Lung (tissue), 12 donors: ENCODE data around the gene PLXNA2. TPM values are rescaled to one million over a fixed set of nuclear protein-coding genes. Genes with fewer than 3 reads are reported as not detected.

Source experiments
- ATAC-seq: fragments of 200-7000 bp; cut with Tn5 transposase; one replicate; pipeline ENCODE4 v1.9.1; 2020; ENCODE audit warnings: moderate number of reproducible peaks; ENCODE audit not compliant: insufficient read depth, low FRiP score
- DNase-seq, 3 donors: peaks; one replicate each; pipeline ENCODE4 v3.0.0-alpha.2; 2013 to 2017
- H3K27ac ChIP-seq, 2 donors: one replicate each; pipeline ENCODE4 v1.5.1; 2013; ENCODE audit warnings: mild to moderate bottlenecking in 2 of 2, moderate library complexity in 2 of 2, control low read depth in 1 of 2, inconsistent platforms in 1 of 2, low read depth in 1 of 2, low read length in 1 of 2
- H3K27me3 ChIP-seq, 3 donors: one replicate each; pipeline ENCODE4 v1.5.1; 2013; ENCODE audit warnings: low read length in 2 of 3; ENCODE audit not compliant: control insufficient read depth in 3 of 3, insufficient read depth in 3 of 3
- H3K36me3 ChIP-seq, 4 donors: one replicate each; pipeline ENCODE4 v1.5.1; 2013; ENCODE audit warnings: low read length in 4 of 4, mild to moderate bottlenecking in 1 of 4, moderate library complexity in 1 of 4; ENCODE audit not compliant: control insufficient read depth in 4 of 4, insufficient read depth in 4 of 4
- H3K4me1 ChIP-seq, 5 donors: one replicate each; pipeline ENCODE4 v1.5.1; 2013; ENCODE audit warnings: low read length in 5 of 5, mild to moderate bottlenecking in 2 of 5, moderate library complexity in 1 of 5; ENCODE audit not compliant: control insufficient read depth in 5 of 5, insufficient read depth in 5 of 5
- H3K4me3 ChIP-seq: one replicate; pipeline ENCODE4 v1.5.1; 2013; ENCODE audit warnings: mild to moderate bottlenecking, control low read depth, moderate library complexity
- H3K9ac ChIP-seq, 2 donors: one replicate each; pipeline ENCODE4 v1.5.1; 2013; ENCODE audit warnings: low read length in 2 of 2, control low read depth in 1 of 2; ENCODE audit not compliant: insufficient read depth in 1 of 2
- H3K9me3 ChIP-seq, 4 donors: one replicate each; pipeline ENCODE4 v1.5.1; 2013; ENCODE audit warnings: low read length in 3 of 4, mild to moderate bottlenecking in 1 of 4, moderate library complexity in 1 of 4; ENCODE audit not compliant: control insufficient read depth in 4 of 4, insufficient read depth in 3 of 4
- WGBS, 2 donors: extraction: QIAGEN DNeasy Blood & Tissue Kit; methylation state at CpG; one replicate each; pipeline ENCODE4 v1.1.7; 2013; 5-methylcytosine and 5-hydroxymethylcytosine counted together
- polyA plus RNA-seq, 2 donors: library from polyadenylated mRNA; stranded (reverse); fragments of 200-250 nt; gene quantifications; one replicate each; pipeline ENCODE4 v1.2.1, GENCODE V29; 2013
- total RNA-seq, 2 donors: library from RNA; depleted of rRNA in 1 of 2; stranded (reverse); fragments of >200 nt in 1 of 2; gene quantifications; one replicate each; pipeline ENCODE4 v1.2.1, GENCODE V29; 2014 to 2021
- TF ChIP-seq, protein P1 (sequence below): IDR thresholded peaks from 2 replicates; pipeline ENCODE4 v1.5.1; 2012; ENCODE audit warnings: mild to moderate bottlenecking; ENCODE audit errors: control extremely low read depth, extremely low read depth
- donor health status: control.
- donor health status: control.
- donor health status: Bipolar disorder and iron deficiency.
- donor health status: healthy.
- donor health status: DM: yes; HTN: yes; CAD: no.

Gene PLXNA2
- total and polyA plus RNA-seq, 4 donors = 13.2 to 118 (median 32.6) TPM

DNA sequence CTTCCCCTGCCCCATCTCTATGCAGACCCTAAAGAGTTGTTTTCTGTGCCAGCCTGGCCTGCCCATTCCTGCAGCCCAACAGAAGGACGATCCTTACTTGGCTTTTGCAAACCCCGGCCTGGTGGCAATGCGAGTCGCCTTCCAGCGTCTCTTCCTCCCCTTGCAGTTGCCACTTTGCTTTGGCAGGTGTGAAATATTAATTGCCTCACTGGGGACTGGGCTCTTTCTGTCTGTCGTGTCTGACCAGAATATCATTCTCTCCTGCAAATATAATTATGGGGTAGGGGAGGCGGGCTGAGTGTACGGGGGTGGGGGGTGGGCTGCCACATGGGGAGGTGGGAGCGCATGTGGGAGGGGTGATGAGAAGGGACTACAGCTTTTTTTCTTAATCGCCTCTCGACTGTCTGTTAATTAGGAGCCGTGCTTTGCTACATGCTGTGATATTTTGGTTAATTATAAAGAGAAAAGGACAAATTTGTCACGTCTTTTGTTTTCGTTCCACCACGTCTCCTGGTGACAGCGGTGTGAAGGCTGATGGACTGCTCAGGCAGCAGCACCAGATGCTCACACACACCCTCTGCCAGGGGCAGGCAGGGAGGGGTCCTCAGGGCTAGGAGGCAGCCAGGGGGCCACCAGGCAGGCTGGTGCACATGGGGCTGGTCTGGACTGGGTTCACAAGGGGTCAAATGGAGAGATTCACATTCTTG, 253.2 kb downstream of the PLXNA2 start:
- WGBS, 2 donors = 87 to 91% methylated on average over 16 of the region's 16 CpGs

DNA sequence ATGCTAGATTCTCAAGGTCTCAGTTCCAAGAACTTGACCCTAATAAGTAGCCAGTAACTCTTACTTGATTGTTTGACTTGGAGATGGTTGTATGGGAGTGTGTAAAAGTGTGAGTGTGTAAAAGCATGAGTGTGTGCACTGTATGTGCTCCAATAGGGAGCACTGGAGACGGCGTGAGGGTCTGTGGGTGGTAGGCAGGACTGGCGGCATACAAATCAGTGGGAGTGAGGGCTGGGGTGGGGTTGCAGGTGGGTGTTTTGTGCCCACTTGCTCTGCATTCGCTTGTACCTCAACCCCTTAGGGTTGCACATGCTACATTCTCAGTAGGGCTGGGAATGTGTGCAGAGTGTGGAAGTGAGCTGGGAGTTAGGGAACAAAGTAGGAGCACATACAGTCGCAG, 253.7 kb downstream of the PLXNA2 start:
- Histone ChIP-seq H3K4me3 (no peak overlapping the region), H3K36me3 (no peaks in the 10 kb centered on the region), H3K9ac (no peak overlapping the region), H3K4me1 (peaks cover 0 to 6% (median 4%) of the 10 kb centered on the region in 5 donors), H3K27ac (no peak overlapping the region), H3K9me3 (peaks cover 0 to 2% (median 0%) of the 10 kb centered on the region in 4 donors), H3K27me3 (peaks cover 0 to 4% (median 0%) of the 10 kb centered on the region in 3 donors)
- 93 to 96% methylated on average over 5 of the region's 5 CpGs for WGBS, 2 donors
- TF ChIP-seq, protein P1, sequence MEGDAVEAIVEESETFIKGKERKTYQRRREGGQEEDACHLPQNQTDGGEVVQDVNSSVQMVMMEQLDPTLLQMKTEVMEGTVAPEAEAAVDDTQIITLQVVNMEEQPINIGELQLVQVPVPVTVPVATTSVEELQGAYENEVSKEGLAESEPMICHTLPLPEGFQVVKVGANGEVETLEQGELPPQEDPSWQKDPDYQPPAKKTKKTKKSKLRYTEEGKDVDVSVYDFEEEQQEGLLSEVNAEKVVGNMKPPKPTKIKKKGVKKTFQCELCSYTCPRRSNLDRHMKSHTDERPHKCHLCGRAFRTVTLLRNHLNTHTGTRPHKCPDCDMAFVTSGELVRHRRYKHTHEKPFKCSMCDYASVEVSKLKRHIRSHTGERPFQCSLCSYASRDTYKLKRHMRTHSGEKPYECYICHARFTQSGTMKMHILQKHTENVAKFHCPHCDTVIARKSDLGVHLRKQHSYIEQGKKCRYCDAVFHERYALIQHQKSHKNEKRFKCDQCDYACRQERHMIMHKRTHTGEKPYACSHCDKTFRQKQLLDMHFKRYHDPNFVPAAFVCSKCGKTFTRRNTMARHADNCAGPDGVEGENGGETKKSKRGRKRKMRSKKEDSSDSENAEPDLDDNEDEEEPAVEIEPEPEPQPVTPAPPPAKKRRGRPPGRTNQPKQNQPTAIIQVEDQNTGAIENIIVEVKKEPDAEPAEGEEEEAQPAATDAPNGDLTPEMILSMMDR = no peak
- DNase-seq (no peak), ATAC-seq (no peak)

More for the DNA sequence above, 253.2 kb downstream of the PLXNA2 start:
- ATAC-seq = no peak
- Histone ChIP-seq H3K27me3 (peaks cover 0 to 4% (median 0%) of the 10 kb centered on the region in 3 donors), H3K36me3 (no peaks in the 10 kb centered on the region), H3K27ac (no peak overlapping the region), H3K4me3 (no peak overlapping the region), H3K9me3 (peaks cover 0 to 2% (median 0%) of the 10 kb centered on the region in 4 donors), H3K4me1 (peaks cover 0 to 6% (median 4%) of the 10 kb centered on the region in 5 donors), H3K9ac (no peak overlapping the region)
- DNase-seq = no peak
- TF ChIP-seq, protein P1 = no peak

DNA sequence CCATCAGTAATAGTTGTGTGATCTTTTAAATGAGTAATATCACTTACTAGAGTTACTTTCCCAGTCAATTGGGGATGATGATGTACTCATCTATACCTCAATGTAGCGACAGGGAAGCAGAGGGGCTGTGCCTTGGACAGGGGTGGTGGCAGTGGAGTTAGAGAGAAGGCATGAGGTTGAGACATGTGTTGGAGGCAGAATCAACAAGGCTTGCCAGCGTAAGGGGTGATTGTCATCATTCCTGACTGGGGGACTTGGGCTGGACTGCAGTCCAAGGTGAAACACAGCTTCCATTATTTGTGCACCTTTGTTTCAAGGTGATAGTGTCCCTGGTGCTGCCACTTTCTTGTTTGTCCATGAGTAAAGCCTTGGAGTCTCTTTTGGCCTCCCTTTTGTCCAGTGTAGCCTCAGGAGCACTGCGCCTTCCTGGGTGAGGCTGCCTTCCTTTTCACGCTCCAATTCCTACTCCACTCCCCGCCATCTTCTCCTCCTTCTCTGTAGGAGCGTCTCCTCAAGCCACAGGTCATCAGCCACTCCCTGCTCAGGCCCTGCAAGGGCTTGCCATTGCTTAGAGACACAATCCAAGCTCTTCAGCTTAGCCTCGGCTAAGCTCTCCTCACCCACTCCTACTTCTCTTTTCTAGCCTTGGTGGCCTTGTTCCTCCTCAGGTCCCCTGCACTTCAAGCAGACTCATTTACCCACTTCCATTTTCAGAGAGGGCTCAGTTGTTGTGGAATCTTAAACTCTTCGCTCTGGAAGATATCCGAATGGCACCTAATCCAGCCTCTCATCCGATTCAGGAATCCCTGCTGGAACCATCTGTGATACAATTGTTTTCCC, 255.6 kb downstream of the PLXNA2 start:
- 91 to 94% methylated on average over 10 of the region's 10 CpGs for whole genome bisulfite sequencing, 2 donors
- peaks cover 0 to 6% (median 4%) of the 10 kb centered on the region in 5 donors for H3K4me1 ChIP-seq
- ATAC-seq = no peak

More for the DNA sequence above, 255.6 kb downstream of the PLXNA2 start:
- no peak for DNase-seq
- no peaks in the 10 kb centered on the region for H3K36me3 ChIP-seq
- H3K4me3 ChIP-seq = no peak overlapping the region
- TF ChIP-seq, protein P1 = no peak
- no peaks in the 10 kb centered on the region for H3K27me3 ChIP-seq
- H3K9ac ChIP-seq = no peak overlapping the region
- H3K9me3 ChIP-seq = peaks cover 0 to 2% (median 0%) of the 10 kb centered on the region in 4 donors
- H3K27ac ChIP-seq = no peak overlapping the region
